T-helper 1 cell treated with Interleukin-12 subunit alpha and Interleukin-12 subunit beta and Interleukin-4 antibody, amounts not matched to agents 30 μg/mL and 1 μg/mL, for 36 hours (primary cell): ENCODE measurements around the gene ASCC2.
A peak's percentile ranks its signal among the peaks of the same experiment; 100 is the strongest.

Experiments
- H3K27ac Mint-ChIP-seq: one replicate; pipeline ENCODE4 v1.8.0; 2021; ENCODE audit warnings: mild to moderate bottlenecking, mixed read lengths
- H3K27me3 Mint-ChIP-seq: one replicate; pipeline ENCODE4 v1.8.0; 2021; ENCODE audit warnings: low read depth, mixed read lengths
- H3K36me3 Mint-ChIP-seq: one replicate; pipeline ENCODE4 v1.8.0; 2021; ENCODE audit warnings: low read depth, mixed read lengths
- H3K4me1 Mint-ChIP-seq: one replicate; pipeline ENCODE4 v1.8.0; 2021; ENCODE audit warnings: low read depth, mixed read lengths
- H3K4me3 Mint-ChIP-seq: one replicate; pipeline ENCODE4 v1.8.0; 2021; ENCODE audit warnings: mild to moderate bottlenecking, moderate library complexity, mixed read lengths
- H3K9me3 Mint-ChIP-seq: one replicate; pipeline ENCODE4 v1.8.0; 2021; ENCODE audit warnings: mixed read lengths

ASCC2 gene

GRCh38 chr22:29817724-29818123 is 20.4 kb downstream of the ASCC2 start:
- peaks cover 16% of the 10 kb centered on the region for H3K4me1 Mint-ChIP-seq
- H3K27ac Mint-ChIP-seq = no peak overlapping the region
- no peaks in the 10 kb centered on the region for H3K9me3 Mint-ChIP-seq
- H3K36me3 Mint-ChIP-seq = peaks cover 44% of the 10 kb centered on the region
- no peak overlapping the region for H3K4me3 Mint-ChIP-seq
- H3K27me3 Mint-ChIP-seq = no peaks in the 10 kb centered on the region

DNA sequence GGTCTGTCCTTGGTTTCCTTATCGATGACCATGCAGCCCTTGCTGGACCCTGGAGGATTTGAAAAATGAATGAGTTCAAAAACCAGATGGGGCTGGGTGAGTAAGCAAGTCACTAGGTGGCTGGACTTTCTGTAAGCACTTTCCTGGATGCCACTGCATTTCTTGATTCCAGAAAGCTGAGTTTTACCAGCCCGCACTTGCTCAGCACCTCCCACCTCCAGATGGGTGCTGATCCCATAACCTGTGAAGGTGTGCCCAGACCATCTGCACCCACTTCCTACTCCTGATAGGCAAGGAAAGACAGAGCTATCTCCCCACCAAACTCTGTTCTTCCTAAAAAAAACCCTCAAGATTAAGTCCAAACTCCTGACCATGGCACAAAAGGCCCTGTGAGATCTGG is 21.1 kb downstream of the ASCC2 start:
- H3K27me3 Mint-ChIP-seq = no peaks in the 10 kb centered on the region
- no peak overlapping the region for H3K4me3 Mint-ChIP-seq
- H3K9me3 Mint-ChIP-seq = no peaks in the 10 kb centered on the region
- no peak overlapping the region for H3K27ac Mint-ChIP-seq
- peaks cover 45% of the 10 kb centered on the region for H3K36me3 Mint-ChIP-seq
- H3K4me1 Mint-ChIP-seq = peaks cover 11% of the 10 kb centered on the region

GRCh38 chr22:29816539-29816938 is 21.5 kb downstream of the ASCC2 start:
- peaks cover 44% of the 10 kb centered on the region for H3K36me3 Mint-ChIP-seq

DNA sequence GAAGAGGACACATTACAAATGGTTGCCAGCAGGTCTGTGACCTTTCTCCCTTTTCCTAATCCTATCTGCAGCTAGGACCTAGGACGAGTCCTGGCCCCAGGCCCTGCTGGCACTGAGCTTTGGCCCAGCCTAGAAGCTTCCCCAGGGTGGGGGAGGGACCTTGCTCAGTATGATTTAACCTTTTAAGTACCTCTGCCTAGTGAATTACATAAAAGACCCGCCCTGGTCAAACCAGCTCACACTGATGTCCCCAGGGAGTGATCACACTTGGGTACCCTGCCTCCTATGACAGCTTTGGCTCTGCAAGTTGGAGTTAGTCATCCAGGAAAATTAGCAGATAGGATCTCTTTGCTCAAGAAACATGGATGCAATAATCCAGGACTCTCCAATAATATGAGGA is 21.9 kb downstream of the ASCC2 start:
- Mint-ChIP-seq H3K36me3 (peaks cover 41% of the 10 kb centered on the region), H3K4me1 (peaks cover 4% of the 10 kb centered on the region), H3K27me3 (no peaks in the 10 kb centered on the region), H3K27ac (no peak overlapping the region), H3K9me3 (no peaks in the 10 kb centered on the region), H3K4me3 (no peak overlapping the region)

More at GRCh38 chr22:29816539-29816938, 21.5 kb downstream of the ASCC2 start:
- Mint-ChIP-seq H3K27me3 (no peaks in the 10 kb centered on the region), H3K27ac (no peak overlapping the region), H3K4me3 (no peak overlapping the region), H3K4me1 (peaks cover 8% of the 10 kb centered on the region), H3K9me3 (no peaks in the 10 kb centered on the region)

DNA sequence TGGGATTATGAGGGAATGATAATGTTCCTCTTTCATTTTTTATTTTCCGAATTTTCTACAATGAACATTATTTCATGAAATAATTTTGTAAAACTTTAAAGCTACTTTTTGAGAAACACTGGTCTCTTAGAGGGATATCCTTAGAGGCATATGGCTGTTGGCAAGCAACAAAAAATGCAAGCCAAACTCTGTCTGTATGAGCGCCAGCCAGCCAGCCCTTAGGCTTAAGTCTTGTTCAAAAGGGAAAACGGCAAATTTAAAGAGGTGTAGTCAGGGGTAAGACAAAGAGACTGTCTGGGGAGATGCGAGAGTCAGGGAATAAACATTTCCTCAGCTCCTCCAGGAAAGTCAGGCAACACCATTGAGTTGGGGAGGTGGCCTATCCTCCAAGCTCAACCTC is 22.5 kb downstream of the ASCC2 start:
- no peak overlapping the region for H3K27ac Mint-ChIP-seq
- no peaks in the 10 kb centered on the region for H3K9me3 Mint-ChIP-seq
- H3K4me1 Mint-ChIP-seq = peaks cover 2% of the 10 kb centered on the region
- H3K4me3 Mint-ChIP-seq = no peak overlapping the region
- no peaks in the 10 kb centered on the region for H3K27me3 Mint-ChIP-seq
- H3K36me3 Mint-ChIP-seq = peaks cover 40% of the 10 kb centered on the region

- H3K36me3 Mint-ChIP-seq = peaks cover 43% of the 10 kb centered on the region
- H3K9me3 Mint-ChIP-seq = no peaks in the 10 kb centered on the region
- H3K4me3 Mint-ChIP-seq = no peak overlapping the region
- H3K4me1 Mint-ChIP-seq = peaks cover 2% of the 10 kb centered on the region
- no peak overlapping the region for H3K27ac Mint-ChIP-seq
- H3K27me3 Mint-ChIP-seq = no peaks in the 10 kb centered on the region
Measured at GRCh38 chr22:29814003-29814402, 24.1 kb downstream of the ASCC2 start.

DNA sequence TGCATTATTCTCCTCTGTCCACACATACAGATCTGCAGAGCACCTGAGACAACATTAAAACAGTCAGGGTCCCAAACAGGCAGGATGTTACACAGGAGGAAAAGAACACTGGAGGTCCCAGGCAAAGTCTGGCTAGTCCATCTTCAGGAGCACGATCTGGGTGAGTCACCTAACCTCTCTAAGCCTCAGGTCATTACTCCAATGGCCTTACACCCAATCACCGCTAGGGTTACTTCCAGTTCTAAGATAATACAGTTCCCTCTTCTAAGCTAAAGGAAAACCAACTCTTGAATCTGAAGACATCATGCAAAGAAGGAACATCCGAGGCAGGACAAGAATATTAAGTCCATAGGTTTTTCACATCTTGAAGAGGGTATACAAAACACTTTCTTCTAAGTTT is 24.5 kb downstream of the ASCC2 start:
- peaks cover 40% of the 10 kb centered on the region for H3K36me3 Mint-ChIP-seq
- no peak overlapping the region for H3K4me3 Mint-ChIP-seq
- H3K4me1 Mint-ChIP-seq = no peaks in the 10 kb centered on the region
- no peaks in the 10 kb centered on the region for H3K9me3 Mint-ChIP-seq
- H3K27ac Mint-ChIP-seq = no peak overlapping the region
- H3K27me3 Mint-ChIP-seq = no peaks in the 10 kb centered on the region

GRCh38 chr22:29813126-29813525 is 24.9 kb downstream of the ASCC2 start:
- no peak overlapping the region for H3K27ac Mint-ChIP-seq
- no peaks in the 10 kb centered on the region for H3K9me3 Mint-ChIP-seq
- H3K27me3 Mint-ChIP-seq = no peaks in the 10 kb centered on the region
- H3K36me3 Mint-ChIP-seq = peaks cover 41% of the 10 kb centered on the region
- no peaks in the 10 kb centered on the region for H3K4me1 Mint-ChIP-seq
- H3K4me3 Mint-ChIP-seq = no peak overlapping the region

GRCh38 chr22:29811377-29811776 is 26.7 kb downstream of the ASCC2 start:
- Mint-ChIP-seq H3K4me1 (no peaks in the 10 kb centered on the region), H3K9me3 (no peaks in the 10 kb centered on the region), H3K36me3 (peaks cover 38% of the 10 kb centered on the region), H3K4me3 (no peak overlapping the region), H3K27ac (no peak overlapping the region), H3K27me3 (no peaks in the 10 kb centered on the region)

DNA sequence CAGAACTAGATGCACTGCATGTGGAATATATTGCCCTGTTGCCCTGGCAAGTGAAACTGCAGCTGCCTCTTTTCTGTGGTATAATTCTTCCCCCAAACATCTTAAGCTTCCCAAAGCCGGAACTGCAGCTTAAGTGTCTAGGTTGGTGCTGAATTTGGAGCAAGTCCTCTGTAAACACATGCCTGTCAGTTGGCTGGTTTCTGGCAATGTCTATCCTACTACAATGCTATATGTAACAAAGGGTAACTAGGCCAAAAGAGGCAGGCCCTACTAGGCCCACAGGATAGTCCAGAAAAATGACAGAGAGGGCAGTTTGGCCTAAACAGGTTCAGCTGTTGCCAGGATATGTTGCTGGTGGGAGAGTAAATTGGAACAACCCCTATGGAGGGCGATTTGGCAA is 27.9 kb downstream of the ASCC2 start:
- no peaks in the 10 kb centered on the region for H3K4me1 Mint-ChIP-seq
- no peaks in the 10 kb centered on the region for H3K27me3 Mint-ChIP-seq
- H3K36me3 Mint-ChIP-seq = peaks cover 40% of the 10 kb centered on the region
- H3K4me3 Mint-ChIP-seq = no peak overlapping the region
- H3K9me3 Mint-ChIP-seq = no peaks in the 10 kb centered on the region
- peak overlapping the region; percentile 42 for H3K27ac Mint-ChIP-seq

DNA sequence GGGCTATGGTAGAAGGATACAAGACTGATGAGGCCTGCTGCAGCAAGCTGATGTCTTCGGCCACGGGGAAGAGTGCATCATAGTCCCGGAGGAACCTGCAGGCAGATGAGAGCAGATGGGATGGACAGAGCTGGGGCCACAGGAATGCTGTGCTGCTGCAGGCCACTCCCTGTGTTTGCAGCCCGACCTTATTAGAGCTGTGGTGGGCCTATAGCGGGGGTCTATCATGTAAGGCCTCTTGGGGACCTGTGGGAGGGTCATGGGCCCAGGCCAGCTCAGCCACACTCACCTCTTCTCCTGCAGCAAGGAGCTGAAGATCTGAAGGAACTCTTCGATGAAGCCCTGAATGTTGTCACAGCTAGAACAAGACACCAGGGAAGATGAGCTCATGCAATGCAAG is 31.9 kb downstream of the ASCC2 start:
- Mint-ChIP-seq H3K9me3 (no peaks in the 10 kb centered on the region), H3K36me3 (peaks cover 33% of the 10 kb centered on the region), H3K27me3 (no peaks in the 10 kb centered on the region), H3K27ac (no peak overlapping the region), H3K4me1 (no peaks in the 10 kb centered on the region), H3K4me3 (no peak overlapping the region)

GRCh38 chr22:29804985-29805384 is 33.1 kb downstream of the ASCC2 start:
- no peak overlapping the region for H3K27ac Mint-ChIP-seq
- H3K27me3 Mint-ChIP-seq = no peaks in the 10 kb centered on the region
- H3K9me3 Mint-ChIP-seq = no peaks in the 10 kb centered on the region
- H3K4me3 Mint-ChIP-seq = no peak overlapping the region
- no peaks in the 10 kb centered on the region for H3K4me1 Mint-ChIP-seq
- H3K36me3 Mint-ChIP-seq = peaks cover 37% of the 10 kb centered on the region

GRCh38 chr22:29803190-29803589 is 34.9 kb downstream of the ASCC2 start:
- H3K27ac Mint-ChIP-seq = no peak overlapping the region
- H3K27me3 Mint-ChIP-seq = no peaks in the 10 kb centered on the region
- peaks cover 5% of the 10 kb centered on the region for H3K4me1 Mint-ChIP-seq
- H3K9me3 Mint-ChIP-seq = no peaks in the 10 kb centered on the region
- H3K36me3 Mint-ChIP-seq = peaks cover 40% of the 10 kb centered on the region
- H3K4me3 Mint-ChIP-seq = no peak overlapping the region

DNA sequence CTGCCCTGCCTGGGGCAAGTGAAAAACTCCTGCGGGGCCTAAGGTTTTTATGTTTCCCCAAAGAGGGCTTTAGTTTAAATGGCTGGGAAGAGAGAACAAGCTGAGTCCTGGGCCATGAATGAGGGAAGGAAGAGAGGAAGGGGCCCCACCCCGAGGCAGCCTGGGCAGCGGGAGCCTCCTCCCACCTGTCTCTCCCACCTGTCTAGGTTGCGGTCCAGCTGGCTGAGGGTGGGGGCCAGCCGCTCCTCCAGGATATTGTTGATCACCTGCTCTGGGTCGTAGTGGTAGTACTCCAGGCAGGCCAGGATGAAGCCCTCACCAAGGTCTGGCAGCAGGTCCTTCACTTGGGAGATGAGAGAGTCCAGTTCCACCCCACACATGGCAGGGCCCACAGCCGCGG is 36.3 kb downstream of the ASCC2 start:
- Mint-ChIP-seq H3K27ac (no peak overlapping the region), H3K9me3 (no peaks in the 10 kb centered on the region)

DNA sequence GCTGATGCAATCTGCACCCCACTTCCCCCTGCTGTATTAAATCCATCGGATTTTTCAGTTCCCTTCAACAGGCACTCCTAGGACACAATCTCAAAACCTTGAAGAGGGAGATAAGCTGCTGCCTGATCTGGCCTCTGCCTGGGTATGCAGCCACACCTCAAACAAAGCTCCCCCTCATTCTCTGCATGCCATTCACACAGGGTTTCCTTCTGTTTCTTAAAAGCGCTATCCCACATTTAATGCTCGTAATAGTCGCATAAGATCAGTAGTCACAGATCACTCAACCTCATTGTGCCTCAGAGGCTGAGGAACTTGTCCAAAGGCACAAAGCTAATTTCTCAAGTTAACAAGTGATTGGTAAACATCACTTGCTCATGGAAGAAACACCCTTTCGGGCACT is 36.9 kb downstream of the ASCC2 start:
- peaks cover 40% of the 10 kb centered on the region for H3K36me3 Mint-ChIP-seq
- no peak overlapping the region for H3K4me3 Mint-ChIP-seq
- peaks cover 15% of the 10 kb centered on the region for H3K4me1 Mint-ChIP-seq
- no peak overlapping the region for H3K27ac Mint-ChIP-seq
- H3K27me3 Mint-ChIP-seq = no peaks in the 10 kb centered on the region
- no peaks in the 10 kb centered on the region for H3K9me3 Mint-ChIP-seq

More for the DNA sequence above, 36.3 kb downstream of the ASCC2 start:
- H3K4me1 Mint-ChIP-seq = peaks cover 11% of the 10 kb centered on the region
- no peak overlapping the region for H3K4me3 Mint-ChIP-seq
- H3K36me3 Mint-ChIP-seq = peaks cover 37% of the 10 kb centered on the region
- H3K27me3 Mint-ChIP-seq = no peaks in the 10 kb centered on the region

GRCh38 chr22:29799217-29799680 is 38.8 kb downstream of the ASCC2 start:
- peaks cover 35% of the 10 kb centered on the region for H3K36me3 Mint-ChIP-seq
- no peaks in the 10 kb centered on the region for H3K27me3 Mint-ChIP-seq
- H3K4me3 Mint-ChIP-seq = no peak overlapping the region
- no peak overlapping the region for H3K27ac Mint-ChIP-seq
- H3K4me1 Mint-ChIP-seq = peaks cover 15% of the 10 kb centered on the region
- no peaks in the 10 kb centered on the region for H3K9me3 Mint-ChIP-seq
